Stimulated activated CD4-positive, alpha-beta T cell treated with anti-CD3 and anti-CD28 coated beads, Interleukin-2, amount 100 ng/mL, for 24 hours (primary cell): ENCODE data around the gene PDSS2.

Experiments used
- DNase-seq, 2 donors: peaks; one replicate each; pipeline ENCODE4 v3.0.0-alpha.2; 2020

The PDSS2 gene

GRCh38 chr6:107114926-107115694 lies 344.3 kb downstream of the PDSS2 start, which contains the start of gene BEND3:
Gene BEND3 (minus strand): TSS chr6:107115515. CDS start chr6:107099285, 16,230 bp downstream.
- peak; percentile 41 to 48 for DNase-seq

GRCh38 chr6:107114213-107114925 lies 345.0 kb downstream of the PDSS2 start:
- DNase-seq, result peak; percentile 73 to 80

GRCh38 chr6:107110200-107110599 lies 349.2 kb downstream of the PDSS2 start:
- DNase-seq, result no peak

- DNase-seq, result no peak
Measured at GRCh38 chr6:107108201-107108890, 351.0 kb downstream of the PDSS2 start.

- no peak for DNase-seq
Measured at GRCh38 chr6:107107791-107108190, 351.6 kb downstream of the PDSS2 start.

GRCh38 chr6:107106165-107106564 lies 353.2 kb downstream of the PDSS2 start:
- DNase-seq, result no peak

- DNase-seq, result no peak
Measured at GRCh38 chr6:107105511-107106116, 353.8 kb downstream of the PDSS2 start.

- no peak for DNase-seq
Measured at GRCh38 chr6:107103082-107103481, 356.3 kb downstream of the PDSS2 start.
